Body of pancreas (tissue), 4 donors: ENCODE data around the gene ABCA3. TPM values are rescaled to one million over a fixed set of nuclear protein-coding genes. Genes with fewer than 3 reads are reported as not detected.
A peak's percentile ranks its signal among the peaks of the same experiment; 100 is the strongest.

Experiments used
- ATAC-seq: fragments of 150-250 bp; one replicate; pipeline ENCODE4 v1.9.1; 2016
- DNase-seq, 4 donors: peaks; one replicate each; pipeline ENCODE4 v3.0.0-alpha.2; 2019
- H3K27ac ChIP-seq, 4 donors: fragments of 200-600 bp; sonication (generic); 1 replicate in 3 of 4; 2 replicates in 1 of 4; pipeline versions ENCODE4 v1.5.1 to v1.6.1; 2016 to 2019; ENCODE audit warnings: mild to moderate bottlenecking in 1 of 4, mixed read lengths in 1 of 4, moderate library complexity in 1 of 4
- H3K27me3 ChIP-seq, 2 donors: fragments of 200-600 bp; sonication (generic); one replicate each; pipeline ENCODE4 v1.6.0; 2016; ENCODE audit warnings: mild to moderate bottlenecking in 1 of 2
- H3K36me3 ChIP-seq, 2 donors: fragments of 200-600 bp; sonication (generic); replicated peaks in 1 of 2; 2 replicates each; pipeline ENCODE4 v1.5.1; 2016; ENCODE audit warnings: low read depth in 2 of 2; ENCODE audit not compliant: insufficient read depth in 1 of 2
- H3K4me1 ChIP-seq: fragments of 200-600 bp; sonication (generic); one replicate; pipeline ENCODE4 v1.6.0; 2016
- H3K4me3 ChIP-seq, 2 donors: fragments of 200-600 bp; sonication (generic); 1 replicate in 1 of 2; 2 replicates in 1 of 2; pipeline ENCODE4 v1.5.1; 2016 to 2019
- H3K9me3 ChIP-seq, 3 donors: fragments of 200-600 bp; sonication (generic); 1 replicate in 2 of 3; 2 replicates in 1 of 3; pipeline ENCODE4 v1.5.1; 2016
- POLR2A ChIP-seq, 3 donors: fragments of 450-650 bp; IDR thresholded peaks; one replicate each; pipeline ENCODE4 v1.6.1; 2016; ENCODE audit warnings: antibody characterized with exemption in 3 of 3, mild to moderate bottlenecking in 2 of 3
- WGBS, 2 donors: methylation state at CpG; one replicate each; pipeline ENCODE4 v1.1.5; 2017; 5-methylcytosine and 5-hydroxymethylcytosine counted together
- intact Hi-C: fragments of 100-400 bp; cut with DNase I; formaldehyde crosslinking; loops from one replicate; pipeline ENCODE4 v1.15.1; 2023
- total RNA-seq, 2 donors: library from RNA; depleted of rRNA; stranded (reverse); fragments of >200 nt; gene quantifications; one replicate each; pipeline ENCODE4 v1.1.0, GENCODE V29; 2016
- TF ChIP-seq, protein P1 (sequence below), 7 experiments: fragments of 450-650 bp in 4 of 7; fragments of 200-600 bp in 3 of 7; sonication (generic) in 3 of 7; IDR thresholded peaks; one replicate each; pipeline ENCODE4 v1.5.1; 2016 to 2019; ENCODE audit warnings: antibody characterized with exemption in 7 of 7

The ABCA3 gene
- total RNA-seq, 2 donors from 2014 or later = 13.8 to 21.0 TPM

DNA sequence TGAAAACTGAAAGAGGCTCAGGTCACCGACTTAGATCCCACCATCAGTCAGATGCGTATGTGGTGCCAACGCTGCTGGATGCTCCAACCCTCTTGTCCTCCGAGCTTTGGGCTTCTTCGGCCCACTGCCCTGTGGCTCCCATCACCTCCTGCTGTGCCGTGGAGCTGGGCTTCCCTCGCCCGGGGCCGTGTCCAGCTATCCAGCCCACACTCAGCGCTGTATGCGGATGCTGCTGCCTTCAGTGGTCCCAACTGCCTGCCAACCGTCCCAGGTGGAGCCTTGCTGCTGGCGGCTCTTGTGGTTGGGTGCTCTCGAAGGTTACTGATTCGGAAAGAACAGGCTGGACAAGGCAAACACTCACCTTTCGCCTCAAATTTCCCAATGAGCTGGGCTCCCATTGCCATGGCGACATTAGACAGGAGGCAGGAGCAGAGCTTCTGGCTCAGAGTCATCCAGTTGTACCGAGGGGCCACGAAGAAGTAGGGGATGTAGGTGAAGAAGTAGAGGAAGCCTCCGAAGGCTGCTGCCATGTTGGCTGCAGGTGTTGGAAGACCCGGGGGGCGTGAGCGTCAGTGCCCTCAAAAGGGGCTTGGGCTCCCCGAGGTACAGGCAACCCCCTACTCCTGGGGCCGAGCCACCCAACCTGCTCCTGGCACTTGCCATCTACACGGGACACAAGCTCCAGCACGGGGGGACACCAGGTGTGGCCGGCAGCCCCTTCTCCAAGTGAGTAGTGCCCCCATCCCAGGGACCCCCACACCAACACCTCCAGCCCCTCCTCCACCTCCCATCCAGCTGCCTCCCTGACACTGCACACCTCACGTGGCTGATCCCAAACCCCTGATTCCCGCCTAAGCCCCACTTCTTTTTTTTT, 32.2 kb downstream of the ABCA3 start:
- no peak overlapping the region for H3K27ac ChIP-seq
- intact Hi-C loops = no loop called here
- no peak overlapping the region for H3K4me3 ChIP-seq
- TF ChIP-seq POLR2A (IDR thresholded peaks at IDR 0.05) = no peak
- TF ChIP-seq, protein P1, sequence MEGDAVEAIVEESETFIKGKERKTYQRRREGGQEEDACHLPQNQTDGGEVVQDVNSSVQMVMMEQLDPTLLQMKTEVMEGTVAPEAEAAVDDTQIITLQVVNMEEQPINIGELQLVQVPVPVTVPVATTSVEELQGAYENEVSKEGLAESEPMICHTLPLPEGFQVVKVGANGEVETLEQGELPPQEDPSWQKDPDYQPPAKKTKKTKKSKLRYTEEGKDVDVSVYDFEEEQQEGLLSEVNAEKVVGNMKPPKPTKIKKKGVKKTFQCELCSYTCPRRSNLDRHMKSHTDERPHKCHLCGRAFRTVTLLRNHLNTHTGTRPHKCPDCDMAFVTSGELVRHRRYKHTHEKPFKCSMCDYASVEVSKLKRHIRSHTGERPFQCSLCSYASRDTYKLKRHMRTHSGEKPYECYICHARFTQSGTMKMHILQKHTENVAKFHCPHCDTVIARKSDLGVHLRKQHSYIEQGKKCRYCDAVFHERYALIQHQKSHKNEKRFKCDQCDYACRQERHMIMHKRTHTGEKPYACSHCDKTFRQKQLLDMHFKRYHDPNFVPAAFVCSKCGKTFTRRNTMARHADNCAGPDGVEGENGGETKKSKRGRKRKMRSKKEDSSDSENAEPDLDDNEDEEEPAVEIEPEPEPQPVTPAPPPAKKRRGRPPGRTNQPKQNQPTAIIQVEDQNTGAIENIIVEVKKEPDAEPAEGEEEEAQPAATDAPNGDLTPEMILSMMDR (IDR thresholded peaks at IDR 0.05) = no peak
- no peaks in the 10 kb centered on the region for H3K4me1 ChIP-seq
- no peaks in the 10 kb centered on the region for H3K36me3 ChIP-seq
- DNase-seq (peak in 2 of 4 donors; percentile 13), ATAC-seq (no peak)
- no peaks in the 10 kb centered on the region for H3K27me3 ChIP-seq
- 89 to 93% methylated on average over 21 to 30 of the region's 30 CpGs for WGBS, 2 donors
- H3K9me3 ChIP-seq = no peaks in the 10 kb centered on the region

DNA sequence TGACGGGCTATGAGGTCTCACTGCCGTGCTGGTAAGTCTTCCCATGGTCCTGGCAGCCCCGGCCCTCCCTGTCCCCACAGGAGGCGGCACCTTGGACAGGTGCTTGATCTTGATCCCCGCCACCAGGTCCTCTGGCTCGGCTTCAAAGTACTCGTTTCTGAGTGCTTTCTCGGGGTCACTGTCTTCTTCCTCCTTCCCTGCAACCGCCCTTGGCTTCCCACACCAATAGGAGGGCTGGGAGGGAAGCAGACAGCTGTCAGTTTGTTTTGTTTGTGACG, 40.7 kb downstream of the ABCA3 start:
- Histone ChIP-seq H3K27ac (no peak overlapping the region), H3K4me3 (no peak overlapping the region), H3K4me1 (no peaks in the 10 kb centered on the region), H3K9me3 (no peaks in the 10 kb centered on the region), H3K27me3 (no peaks in the 10 kb centered on the region), H3K36me3 (no peaks in the 10 kb centered on the region)
- ATAC-seq (no peak), DNase-seq (no peak)
- intact Hi-C loops = no loop called here
- no peak for TF ChIP-seq POLR2A (IDR thresholded peaks at IDR 0.05)
- TF ChIP-seq, protein P1 (IDR thresholded peaks at IDR 0.05) = no peak
- 65 to 80% methylated on average over 9 to 10 of the region's 10 CpGs for whole genome bisulfite sequencing, 2 donors

DNA sequence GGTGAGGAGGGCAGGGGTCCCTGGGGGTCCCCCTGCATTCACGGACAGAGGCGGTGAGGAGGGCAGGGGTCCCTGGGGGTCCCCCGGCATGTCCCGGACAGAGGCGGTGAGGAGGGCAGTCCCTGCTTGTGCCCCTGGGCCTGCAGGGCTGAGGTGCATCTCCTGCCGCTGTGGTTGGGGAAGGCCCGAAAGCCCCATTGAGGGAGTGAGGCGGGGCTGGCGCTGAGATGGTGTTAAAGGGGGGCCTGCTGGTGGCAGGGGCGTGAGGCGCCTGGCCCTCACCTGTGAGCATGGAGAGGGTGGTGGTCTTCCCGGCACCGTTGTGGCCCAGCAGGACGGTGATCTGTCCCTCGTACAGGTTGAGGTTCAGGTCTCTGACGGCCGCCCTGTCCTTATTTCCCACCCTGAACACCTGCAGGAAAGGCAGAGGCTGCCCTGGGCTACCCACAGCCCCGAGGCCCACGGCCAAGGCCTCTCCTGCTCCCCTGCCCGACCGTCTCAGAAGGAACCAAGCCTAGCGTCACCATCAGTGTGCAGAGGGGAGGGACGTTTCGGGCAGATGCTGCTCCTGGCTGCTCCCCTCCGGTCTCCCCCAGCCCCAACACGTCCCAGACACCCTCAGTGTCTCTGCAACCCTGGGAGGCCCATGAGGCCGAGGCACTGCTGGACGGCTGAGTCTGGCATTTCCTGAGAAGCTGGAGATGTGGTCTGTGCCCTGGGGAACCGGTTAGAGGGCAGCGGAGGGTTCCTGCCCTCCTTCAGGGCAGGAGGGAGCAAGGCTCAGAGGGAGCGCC, 41.2 kb downstream of the ABCA3 start:
- intact Hi-C loops = no loop called here
- Histone ChIP-seq H3K9me3 (no peaks in the 10 kb centered on the region), H3K27me3 (no peaks in the 10 kb centered on the region), H3K4me3 (no peak overlapping the region), H3K4me1 (no peaks in the 10 kb centered on the region), H3K27ac (no peak overlapping the region), H3K36me3 (no peaks in the 10 kb centered on the region)
- DNase-seq (no peak), ATAC-seq (no peak)
- 85 to 100% methylated on average over 2 to 27 of the region's 31 CpGs for WGBS, 2 donors
- TF ChIP-seq, protein P1 (IDR thresholded peaks at IDR 0.05) = no peak
- no peak for TF ChIP-seq POLR2A (IDR thresholded peaks at IDR 0.05)

DNA sequence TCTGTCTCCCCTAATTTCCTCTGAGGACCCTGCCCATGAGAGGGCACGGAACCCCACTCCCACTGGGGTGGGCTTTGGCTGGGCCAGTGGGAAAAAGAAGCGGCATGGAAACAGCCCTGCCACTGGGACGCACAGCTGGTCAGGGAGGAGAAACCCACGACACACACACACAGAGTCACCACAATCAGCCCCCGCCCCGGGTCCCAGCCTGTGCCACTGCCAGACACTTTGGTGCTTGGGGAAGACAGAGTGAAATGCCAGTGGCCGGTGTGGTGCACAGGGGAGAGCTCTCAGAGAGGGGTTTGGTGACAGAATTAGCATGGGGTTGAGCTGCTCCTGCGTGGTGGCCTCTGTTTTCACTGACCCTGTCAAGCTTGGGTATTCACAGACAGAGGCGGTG, 41.9 kb downstream of the ABCA3 start:
- H3K36me3 ChIP-seq = no peaks in the 10 kb centered on the region
- H3K9me3 ChIP-seq = no peaks in the 10 kb centered on the region
- H3K4me3 ChIP-seq = no peak overlapping the region
- DNase-seq (no peak), ATAC-seq (no peak)
- H3K27ac ChIP-seq = no peak overlapping the region
- no peaks in the 10 kb centered on the region for H3K4me1 ChIP-seq
- TF ChIP-seq POLR2A (IDR thresholded peaks at IDR 0.05) = no peak
- TF ChIP-seq, protein P1 (IDR thresholded peaks at IDR 0.05) = no peak
- intact Hi-C loops = no loop called here
- 84 to 95% methylated on average over 7 to 9 of the region's 9 CpGs for WGBS, 2 donors
- H3K27me3 ChIP-seq = no peaks in the 10 kb centered on the region
